AG10803 (cell line): Measurements from ENCODE around the gene GSS.

Experiments
- DNase-seq: peaks from one replicate; pipeline ENCODE4 v3.0.0; 2010; ENCODE audit warnings: low read depth
- H3K4me3 ChIP-seq: 2 replicates; pipeline ENCODE4 v1.5.1; 2011; ENCODE audit warnings: mild to moderate bottlenecking, low read length, control low read depth
- TF ChIP-seq, protein P1 (sequence below): conservative IDR thresholded peaks from 2 replicates; pipeline ENCODE4 v1.5.1; 2011; ENCODE audit warnings: mild to moderate bottlenecking, low read length, control low read depth, inconsistent platforms

GSS gene

DNA sequence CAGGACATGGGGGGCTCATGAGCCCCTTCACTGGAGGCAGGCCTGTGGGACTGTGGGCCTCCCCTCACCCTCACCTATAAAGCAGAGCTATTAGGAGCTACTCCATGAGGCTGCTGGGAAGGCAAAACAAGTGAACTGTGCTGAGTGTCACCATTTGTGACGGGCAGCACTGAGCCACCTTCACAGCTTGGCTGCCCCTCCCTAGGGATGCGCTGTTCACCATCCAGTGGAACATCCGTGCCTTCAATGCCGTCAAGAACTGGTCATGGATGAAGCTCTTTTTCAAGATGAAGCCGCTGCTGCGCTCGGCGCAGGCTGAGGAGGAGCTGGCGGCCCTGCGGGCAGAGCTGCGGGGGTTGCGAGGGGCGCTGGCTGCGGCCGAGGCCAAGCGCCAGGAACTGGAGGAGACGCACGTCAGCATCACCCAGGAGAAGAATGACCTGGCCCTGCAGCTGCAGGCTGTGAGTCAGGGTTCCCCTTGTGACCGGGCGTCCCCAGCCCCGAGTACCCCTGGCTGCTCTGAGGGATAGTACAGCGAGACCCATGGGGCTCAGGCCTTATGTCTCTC, 38.4 kb upstream of the GSS start:
- H3K4me3 ChIP-seq = no peak overlapping the region
- DNase-seq = no peak
- TF ChIP-seq, protein P1, sequence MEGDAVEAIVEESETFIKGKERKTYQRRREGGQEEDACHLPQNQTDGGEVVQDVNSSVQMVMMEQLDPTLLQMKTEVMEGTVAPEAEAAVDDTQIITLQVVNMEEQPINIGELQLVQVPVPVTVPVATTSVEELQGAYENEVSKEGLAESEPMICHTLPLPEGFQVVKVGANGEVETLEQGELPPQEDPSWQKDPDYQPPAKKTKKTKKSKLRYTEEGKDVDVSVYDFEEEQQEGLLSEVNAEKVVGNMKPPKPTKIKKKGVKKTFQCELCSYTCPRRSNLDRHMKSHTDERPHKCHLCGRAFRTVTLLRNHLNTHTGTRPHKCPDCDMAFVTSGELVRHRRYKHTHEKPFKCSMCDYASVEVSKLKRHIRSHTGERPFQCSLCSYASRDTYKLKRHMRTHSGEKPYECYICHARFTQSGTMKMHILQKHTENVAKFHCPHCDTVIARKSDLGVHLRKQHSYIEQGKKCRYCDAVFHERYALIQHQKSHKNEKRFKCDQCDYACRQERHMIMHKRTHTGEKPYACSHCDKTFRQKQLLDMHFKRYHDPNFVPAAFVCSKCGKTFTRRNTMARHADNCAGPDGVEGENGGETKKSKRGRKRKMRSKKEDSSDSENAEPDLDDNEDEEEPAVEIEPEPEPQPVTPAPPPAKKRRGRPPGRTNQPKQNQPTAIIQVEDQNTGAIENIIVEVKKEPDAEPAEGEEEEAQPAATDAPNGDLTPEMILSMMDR = no peak

DNA sequence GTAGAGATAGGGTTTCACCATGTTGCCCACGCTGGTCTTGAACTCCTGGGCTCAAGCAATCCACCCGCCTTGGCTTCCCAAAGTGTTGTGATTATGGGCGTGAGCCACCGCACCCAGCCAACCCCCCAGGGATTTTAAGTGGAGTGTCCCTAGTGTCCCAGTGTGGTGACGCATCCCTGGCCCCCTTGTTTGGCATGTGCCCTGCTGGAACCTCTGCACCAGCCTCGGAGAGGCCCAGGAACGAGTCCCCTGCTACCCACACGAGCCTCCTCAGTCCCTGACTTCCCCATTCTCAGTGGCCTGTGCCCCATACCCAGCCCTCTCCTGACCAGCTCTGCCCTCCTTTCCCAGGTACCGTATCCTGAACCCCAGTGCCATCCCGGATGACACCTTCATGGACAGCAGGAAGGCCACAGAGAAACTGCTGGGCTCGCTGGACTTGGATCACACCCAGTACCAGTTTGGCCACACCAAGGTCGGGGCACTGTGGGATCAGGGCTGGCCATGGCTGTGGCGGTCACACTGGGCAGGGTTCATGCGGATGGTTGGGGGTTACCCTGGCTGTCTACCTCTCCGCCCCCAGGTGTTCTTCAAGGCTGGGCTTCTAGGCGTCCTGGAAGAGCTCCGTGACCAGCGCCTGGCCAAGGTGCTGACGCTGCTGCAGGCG, 37.3 kb upstream of the GSS start:
- H3K4me3 ChIP-seq = no peak overlapping the region
- TF ChIP-seq, protein P1 = no peak
- no peak for DNase-seq

- DNase-seq = no peak
- H3K4me3 ChIP-seq = no peak overlapping the region
- TF ChIP-seq, protein P1 = no peak
Measured at GRCh38 chr20:34990661-34991214, 35.1 kb upstream of the GSS start.

GRCh38 chr20:34990231-34990630, 34.6 kb upstream of the GSS start:
- no peak for DNase-seq
- TF ChIP-seq, protein P1 = no peak
- no peak overlapping the region for H3K4me3 ChIP-seq

GRCh38 chr20:34989670-34990069, 34.1 kb upstream of the GSS start:
- TF ChIP-seq, protein P1 = no peak
- H3K4me3 ChIP-seq = no peak overlapping the region
- no peak for DNase-seq

DNA sequence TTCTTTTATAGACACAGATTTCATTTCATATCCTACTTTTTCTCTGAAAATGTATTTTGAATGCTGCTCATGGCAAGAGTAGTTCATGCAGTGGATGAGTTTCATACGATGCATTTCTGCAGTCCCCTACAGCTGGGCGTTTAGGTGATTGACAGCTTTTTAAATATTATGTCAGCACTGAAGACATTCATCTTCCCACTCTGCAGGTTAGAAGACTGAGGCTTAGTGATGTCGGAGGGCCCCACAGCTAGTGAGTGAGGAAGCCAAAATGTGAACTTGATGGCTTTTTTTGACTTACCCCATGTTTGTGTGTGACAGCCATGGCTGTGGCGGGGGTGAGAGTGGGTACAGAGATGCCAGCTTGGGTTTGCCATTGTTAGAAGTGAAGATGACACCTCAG, 33.5 kb upstream of the GSS start:
- no peak overlapping the region for H3K4me3 ChIP-seq
- no peak for DNase-seq
- TF ChIP-seq, protein P1 = no peak

DNA sequence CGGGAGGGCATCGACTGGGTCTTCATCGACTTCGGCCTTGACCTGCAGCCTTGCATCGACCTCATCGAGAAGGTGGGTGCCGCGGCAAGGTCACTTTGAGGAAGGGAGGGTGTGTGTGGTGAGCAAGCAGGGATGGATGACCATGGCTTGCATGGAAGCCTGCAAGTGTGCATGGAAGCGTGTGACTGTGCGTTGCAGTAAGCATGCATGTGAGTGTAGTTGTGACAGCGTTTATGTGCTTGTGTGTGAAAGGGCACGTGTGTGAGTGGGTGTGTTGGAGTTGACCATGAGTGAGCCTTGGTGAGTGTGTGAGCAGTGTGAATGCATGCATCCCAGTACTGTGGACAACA, 32.6 kb upstream of the GSS start:
- no peak for DNase-seq
- TF ChIP-seq, protein P1 = no peak; the same call in 1 of the 2 replicates
- no peak overlapping the region for H3K4me3 ChIP-seq
